GM23248 (cell line): ENCODE measurements around the gene SIGLEC1.

Experiments
- EZH2 ChIP-seq: fragments of 200-600 bp; sonication (generic); IDR thresholded peaks from 2 replicates; pipeline ENCODE4 v1.6.1; 2018; ENCODE audit warnings: antibody characterized with exemption, mild to moderate bottlenecking; ENCODE audit not compliant: insufficient read depth, poor library complexity, severe bottlenecking
- EZH2phosphoT487 ChIP-seq: fragments of 200-600 bp; sonication (generic); IDR thresholded peaks from 2 replicates; pipeline ENCODE4 v1.6.1; 2018; ENCODE audit warnings: antibody characterized with exemption, moderate library complexity, mild to moderate bottlenecking, low read depth; ENCODE audit not compliant: insufficient read depth

GRCh38 chr20:3674995-3675900, 37.2 kb downstream of the SIGLEC1 start:
- TF ChIP-seq EZH2phosphoT487 (no peak), EZH2 (no peak)
